HepG2 (cell line): ENCODE measurements around the gene C3orf80. TPM values are rescaled to one million over a fixed set of nuclear protein-coding genes. Genes with fewer than 3 reads are reported as not detected.

Source experiments
- ATAC-seq: fragments of 200-7000 bp; cut with Tn5 transposase; 3 replicates; pipeline ENCODE4 v1.9.1; 2020; ENCODE audit warnings: mild to moderate bottlenecking, moderate library complexity
- BruUV-seq: library from RNA; stranded (reverse); fragments of 400-500 nt; replicated peaks from 2 replicates; lab custom pipeline; 2021; lab: Mats Ljungman, UMichigan
- CTCF ChIA-PET: fragments of 300-600 bp; formaldehyde crosslinking; extraction: SDS; loops from one replicate; lab custom pipeline; 2021; ENCODE audit warnings: low total read pairs, inconsistent platforms, low intra/inter-chr PET ratio; lab: Yijun Ruan, JAX
- POLR2A ChIA-PET: fragments of 350-600 bp; sonication (Branson Sonifier 250); formaldehyde crosslinking; loops from one replicate; lab custom pipeline; 2020; ENCODE audit warnings: antibody characterized with exemption, inconsistent platforms; lab: Yijun Ruan, JAX
- DNase-seq: peaks from one replicate; pipeline ENCODE4 v3.0.0-alpha.2; 2015; ENCODE audit warnings: low spot score
- FAIRE-seq: peaks from 3 replicates; lab custom pipeline; 2011; peaks lifted over from hg19 to GRCh38; lab: Jason Lieb, UNC
- H2AFZ ChIP-seq: one replicate; pipeline ENCODE4 v1.6.1; 2011; ENCODE audit warnings: low read length, inconsistent platforms
- H3K27ac ChIP-seq: fragments of 300-600 bp; 3 replicates; pipeline ENCODE4 v1.8.0; 2011; ENCODE audit warnings: mixed run types, mild to moderate bottlenecking, mixed read lengths, low read length, inconsistent platforms; ENCODE audit not compliant: insufficient read depth; ENCODE audit errors: extremely low read length
- H3K27me3 ChIP-seq, 2 experiments: fragments of 200-600 bp in 1 of 2; 2 replicates in 1 of 2; 3 replicates in 1 of 2; pipeline versions ENCODE4 v1.6.0 to v1.8.0; 2011; ENCODE audit warnings: low read length in 2 of 2, mild to moderate bottlenecking in 2 of 2, moderate library complexity in 2 of 2, inconsistent platforms in 1 of 2; ENCODE audit not compliant: insufficient read depth in 2 of 2, control insufficient read depth in 1 of 2
- H3K36me3 ChIP-seq, 2 experiments: fragments of 200-600 bp in 1 of 2; replicated peaks in 1 of 2; 2 replicates in 1 of 2; 3 replicates in 1 of 2; pipeline versions ENCODE4 v1.5.1 to v1.8.0; 2011; ENCODE audit warnings: low read length in 2 of 2, inconsistent platforms in 1 of 2; ENCODE audit not compliant: insufficient read depth in 2 of 2, control insufficient read depth in 1 of 2
- H3K4me1 ChIP-seq: 2 replicates; pipeline ENCODE4 v1.5.1; 2012; ENCODE audit warnings: low read length, inconsistent platforms; ENCODE audit not compliant: insufficient read depth
- H3K4me2 ChIP-seq: 2 replicates; pipeline ENCODE4 v1.6.0; 2011; ENCODE audit warnings: low read depth, low read length, inconsistent platforms
- H3K4me3 ChIP-seq, 3 experiments: fragments of 200-600 bp in 1 of 3; sonication (generic), shearing (Covaris generic) in 1 of 3; replicated peaks in 1 of 3; 2 replicates each; pipeline ENCODE4 v1.5.1; 2011 to 2016; ENCODE audit warnings: low read length in 3 of 3, inconsistent platforms in 2 of 3, low read depth in 2 of 3, mild to moderate bottlenecking in 2 of 3, control low read depth in 1 of 3, mixed read lengths in 1 of 3; ENCODE audit not compliant: insufficient read depth in 1 of 3
- H3K79me2 ChIP-seq: one replicate; pipeline ENCODE4 v1.6.1; 2011; ENCODE audit warnings: low read length, inconsistent platforms; ENCODE audit not compliant: insufficient read depth
- H3K9ac ChIP-seq: 2 replicates; pipeline ENCODE4 v1.6.0; 2011; ENCODE audit warnings: mild to moderate bottlenecking, low read depth, low read length, inconsistent platforms; ENCODE audit not compliant: insufficient read depth
- H3K9me3 ChIP-seq: 2 replicates; pipeline ENCODE4 v1.5.1; 2012; ENCODE audit warnings: mild to moderate bottlenecking, low read length
- H4K20me1 ChIP-seq: 2 replicates; pipeline ENCODE4 v1.6.0; 2011; ENCODE audit warnings: inconsistent platforms, mild to moderate bottlenecking, low read length, moderate library complexity; ENCODE audit not compliant: insufficient read depth
- EP300 ChIP-seq, 3 experiments: sonication (generic) in 1 of 3; formaldehyde crosslinking in 1 of 3; IDR thresholded peaks; 2 replicates each; pipeline versions ENCODE4 v1.5.1 to v1.6.1; 2011 to 2020; ENCODE audit warnings: low read depth in 2 of 3, low read length in 2 of 3, borderline replicate concordance in 1 of 3, improper control_type of control experiment in 1 of 3, mild to moderate bottlenecking in 1 of 3, missing genetic modification reagents in 1 of 3, moderate library complexity in 1 of 3
- GTF2F1 ChIP-seq: fragments of 150-350 bp; IDR thresholded peaks from 2 replicates; pipeline ENCODE4 v1.6.1; 2014; ENCODE audit warnings: low read length
- MIER2 ChIP-seq: IDR thresholded peaks from 2 replicates; pipeline ENCODE4 v1.6.1; 2016; ENCODE audit warnings: missing biosample characterization, missing genetic modification reagents
- U2AF1 ChIP-seq: fragments of 200-400 bp; formaldehyde crosslinking; optimal IDR thresholded peaks from 2 replicates; pipeline ENCODE3; 2017; ENCODE audit warnings: mild to moderate bottlenecking, low read depth, low read length
- ZNF224 ChIP-seq: sonication (generic); formaldehyde crosslinking; IDR thresholded peaks from 2 replicates; pipeline ENCODE4 v1.5.0; 2020; ENCODE audit warnings: mild to moderate bottlenecking, missing genetic modification reagents
- ZNF639 ChIP-seq: conservative IDR thresholded peaks from 2 replicates; pipeline ENCODE4 v1.6.1; 2018; ENCODE audit warnings: missing genetic modification reagents
- WGBS: methylation state at CpG from one replicate; pipeline ENCODE4 v1.1.6; 2017; ENCODE audit warnings: low lambda C conversion rate; 5-methylcytosine and 5-hydroxymethylcytosine counted together
- in situ Hi-C: cut with HindIII; loops from 2 replicates; pipeline ENCODE4 v1.10.0; 2017; ENCODE audit warnings: low pct_unique_long_range_greater_than_20kb; ENCODE audit not compliant: extremely low pct_ligation_motif_present
- intact Hi-C: fragments of 100-400 bp; cut with micrococcal nuclease; formaldehyde crosslinking; loops from one replicate; pipeline ENCODE4 v1.10.0; 2022; ENCODE audit not compliant: unreplicated experiment
- polyA plus RNA-seq, 8 experiments: library from polyadenylated mRNA; depleted of rRNA in 3 of 8; stranded (reverse) in 7 of 8; unstranded in 1 of 8; fragments of >200 nt; fragmentation: Illumina TruSeq in 4 of 8; extraction: Trizol in 4 of 8; gene quantifications; 2 replicates each; pipeline versions ENCODE4 v1.2.1 to v1.2.3, GENCODE V29; 2011 to 2016; ENCODE audit warnings: low read depth in 4 of 8, missing spikeins in 1 of 8, mixed read lengths in 1 of 8; ENCODE audit not compliant: insufficient read depth in 1 of 8
- total RNA-seq, 5 experiments: library from RNA; depleted of rRNA; stranded (reverse); fragments of >200 nt; fragmentation: Illumina TruSeq; extraction: Trizol; gene quantifications; 2 replicates each; pipeline ENCODE4 v1.2.3, GENCODE V29; 2016; ENCODE audit warnings: low read depth in 1 of 5
- TF ChIP-seq, protein P1 (sequence below): sonication (generic); formaldehyde crosslinking; IDR thresholded peaks from 2 replicates; pipeline ENCODE4 v1.9.0; 2021; ENCODE audit warnings: missing genetic modification reagents, borderline replicate concordance

C3orf80 gene
- total and polyA plus RNA-seq, 2 of the 13 experiments (the other 11 are each of a cell fraction or from before 2014, with no cell fraction given), result 0.03 to 0.04 TPM

GRCh38 chr3:160245261-160245800 is 20.1 kb downstream of the C3orf80 start:
- H3K79me2 ChIP-seq, result no peaks in the 10 kb centered on the region
- H3K9ac ChIP-seq, result no peak overlapping the region
- no peak for TF ChIP-seq GTF2F1
- TF ChIP-seq, protein P1, sequence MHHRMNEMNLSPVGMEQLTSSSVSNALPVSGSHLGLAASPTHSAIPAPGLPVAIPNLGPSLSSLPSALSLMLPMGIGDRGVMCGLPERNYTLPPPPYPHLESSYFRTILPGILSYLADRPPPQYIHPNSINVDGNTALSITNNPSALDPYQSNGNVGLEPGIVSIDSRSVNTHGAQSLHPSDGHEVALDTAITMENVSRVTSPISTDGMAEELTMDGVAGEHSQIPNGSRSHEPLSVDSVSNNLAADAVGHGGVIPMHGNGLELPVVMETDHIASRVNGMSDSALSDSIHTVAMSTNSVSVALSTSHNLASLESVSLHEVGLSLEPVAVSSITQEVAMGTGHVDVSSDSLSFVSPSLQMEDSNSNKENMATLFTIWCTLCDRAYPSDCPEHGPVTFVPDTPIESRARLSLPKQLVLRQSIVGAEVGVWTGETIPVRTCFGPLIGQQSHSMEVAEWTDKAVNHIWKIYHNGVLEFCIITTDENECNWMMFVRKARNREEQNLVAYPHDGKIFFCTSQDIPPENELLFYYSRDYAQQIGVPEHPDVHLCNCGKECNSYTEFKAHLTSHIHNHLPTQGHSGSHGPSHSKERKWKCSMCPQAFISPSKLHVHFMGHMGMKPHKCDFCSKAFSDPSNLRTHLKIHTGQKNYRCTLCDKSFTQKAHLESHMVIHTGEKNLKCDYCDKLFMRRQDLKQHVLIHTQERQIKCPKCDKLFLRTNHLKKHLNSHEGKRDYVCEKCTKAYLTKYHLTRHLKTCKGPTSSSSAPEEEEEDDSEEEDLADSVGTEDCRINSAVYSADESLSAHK (CRISPR knock-in tag), result no peak
- TF ChIP-seq ZNF224, result no peak
- no peak for TF ChIP-seq MIER2 (CRISPR knock-in tag)
- no peak for TF ChIP-seq EP300 (IDR thresholded peaks at IDR 0.05; ENCODE audit: low read depth in 2 of 2, low read length in 2 of 2)
- no peak for TF ChIP-seq EP300 (CRISPR knock-in tag; IDR thresholded peaks at IDR 0.05; ENCODE audit: borderline replicate concordance)
- TF ChIP-seq ZNF639 (CRISPR knock-in tag), result no peak
- TF ChIP-seq U2AF1, result no peak
- H4K20me1 ChIP-seq, result no peaks in the 10 kb centered on the region
- 70% methylated on average over 9 of the region's 9 CpGs for WGBS
- H3K36me3 ChIP-seq, result no peaks in the 10 kb centered on the region
- no TSS peak for BruUV-seq
- in situ Hi-C loops (no loop called here), intact Hi-C loops (no loop called here)
- H3K4me3 ChIP-seq, result no peak overlapping the region
- ChIA-PET POLR2A (no interaction called here), CTCF (no interaction called here)
- ATAC-seq (no peak), DNase-seq (no peak), FAIRE-seq (no peak)
- H3K9me3 ChIP-seq, result no peaks in the 10 kb centered on the region
- no peak overlapping the region for H2AFZ ChIP-seq
- no peak overlapping the region for H3K4me2 ChIP-seq
- no peaks in the 10 kb centered on the region for H3K27me3 ChIP-seq
- H3K27ac ChIP-seq, result no peak overlapping the region
- H3K4me1 ChIP-seq, result no peaks in the 10 kb centered on the region
